ENCODE measurements around the gene PTRHD1. TPM values are rescaled to one million over a fixed set of nuclear protein-coding genes. Genes with fewer than 3 reads are reported as not detected.

PTRHD1 gene
- total RNA-seq, 3 donors from 2014 or later = 17.6 to 21.6 (median 18.6) TPM

- DNase-seq (no peak), ATAC-seq (no peak)
- Mint-ChIP-seq H3K36me3 (ENCODE audit: insufficient read depth) (peaks cover 19% of the 10 kb centered on the region), H3K27me3 (ENCODE audit: low read depth) (no peaks in the 10 kb centered on the region), H3K9me3 (no peaks in the 10 kb centered on the region), H3K4me3 (no peak overlapping the region), H3K4me1 (ENCODE audit: low read depth) (no peaks in the 10 kb centered on the region)
These were observed 40.9 kb upstream of the PTRHD1 start for GRCh38 chr2:24833821-24834732.

DNA sequence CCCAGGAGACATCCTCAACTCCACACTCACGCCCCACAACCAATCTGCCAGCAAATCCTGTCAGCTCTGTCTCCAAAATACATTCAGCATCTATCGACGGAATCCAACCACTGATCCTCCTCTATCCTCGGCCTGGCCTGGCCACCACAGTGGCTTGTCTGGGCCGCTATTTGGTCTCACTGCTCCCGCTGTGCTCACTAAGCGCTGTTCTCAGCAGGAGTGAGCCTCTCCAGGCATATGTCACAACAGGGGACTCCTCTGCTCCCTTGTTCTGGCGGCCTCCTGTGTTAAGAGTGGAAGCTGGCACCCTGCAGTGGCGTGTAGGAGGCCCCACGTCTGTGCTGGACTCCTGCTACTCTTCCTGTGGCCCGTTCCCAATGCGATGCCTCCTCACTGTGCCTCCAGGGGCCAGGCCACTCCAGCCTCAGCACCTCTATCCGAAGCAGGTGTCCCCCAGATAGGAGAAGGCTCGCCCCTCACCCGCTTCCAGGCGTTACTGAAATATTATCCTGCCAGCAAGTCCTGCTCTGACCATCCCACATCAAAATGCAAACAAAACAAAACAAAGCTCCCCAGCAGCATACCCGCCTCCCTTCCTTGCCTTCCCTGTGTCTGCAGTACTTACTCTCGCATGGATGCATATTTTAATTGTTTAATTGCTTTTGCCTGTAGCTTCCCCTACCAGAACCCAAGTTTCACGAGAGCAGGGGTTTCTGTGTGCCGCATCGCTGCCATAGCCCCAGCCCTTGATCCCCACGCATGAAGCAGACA lies 39.9 kb upstream of the PTRHD1 start:
- peaks cover 19% of the 10 kb centered on the region for H3K36me3 Mint-ChIP-seq (ENCODE audit: insufficient read depth)
- H3K27me3 Mint-ChIP-seq (ENCODE audit: low read depth) = no peaks in the 10 kb centered on the region
- no peaks in the 10 kb centered on the region for H3K4me1 Mint-ChIP-seq (ENCODE audit: low read depth)
- ATAC-seq (no peak), DNase-seq (no peak)
- H3K9me3 Mint-ChIP-seq = no peaks in the 10 kb centered on the region
- no peak overlapping the region for H3K4me3 Mint-ChIP-seq

DNA sequence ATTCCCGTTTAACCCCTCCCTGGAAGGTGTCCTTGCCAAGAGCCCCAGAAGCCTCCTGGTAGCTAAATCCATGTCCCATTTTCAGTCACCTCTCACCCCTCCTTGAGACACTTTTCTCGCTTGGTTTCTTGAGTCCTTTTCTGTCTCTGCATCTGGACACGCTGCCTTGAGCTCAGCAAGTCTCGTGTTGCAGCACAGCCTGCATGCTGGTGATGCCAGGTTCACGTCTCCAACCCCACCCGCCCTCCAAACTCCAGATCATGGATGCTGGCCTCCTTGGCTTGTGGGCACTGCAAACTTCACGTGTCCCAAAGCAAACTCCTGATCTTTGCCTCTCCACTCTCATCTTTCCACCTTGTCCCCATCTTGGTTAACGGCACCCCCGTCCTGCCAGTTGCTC lies 39.3 kb upstream of the PTRHD1 start:
- no peak for ATAC-seq
- H3K4me1 Mint-ChIP-seq (ENCODE audit: low read depth) = peaks cover 3% of the 10 kb centered on the region

GRCh38 chr2:24832073-24832461 lies 38.9 kb upstream of the PTRHD1 start:
- no peaks in the 10 kb centered on the region for H3K9me3 Mint-ChIP-seq
- peaks cover 22% of the 10 kb centered on the region for H3K36me3 Mint-ChIP-seq (ENCODE audit: insufficient read depth)
- H3K4me1 Mint-ChIP-seq (ENCODE audit: low read depth) = peaks cover 8% of the 10 kb centered on the region
- DNase-seq (no peak), ATAC-seq (no peak)
- no peak overlapping the region for H3K4me3 Mint-ChIP-seq
- H3K27me3 Mint-ChIP-seq (ENCODE audit: low read depth) = no peaks in the 10 kb centered on the region

More for the DNA sequence above, 39.3 kb upstream of the PTRHD1 start:
- Mint-ChIP-seq H3K4me3 (no peak overlapping the region), H3K9me3 (no peaks in the 10 kb centered on the region), H3K27me3 (ENCODE audit: low read depth) (no peaks in the 10 kb centered on the region), H3K36me3 (ENCODE audit: insufficient read depth) (peaks cover 21% of the 10 kb centered on the region)
- DNase-seq = no peak

DNA sequence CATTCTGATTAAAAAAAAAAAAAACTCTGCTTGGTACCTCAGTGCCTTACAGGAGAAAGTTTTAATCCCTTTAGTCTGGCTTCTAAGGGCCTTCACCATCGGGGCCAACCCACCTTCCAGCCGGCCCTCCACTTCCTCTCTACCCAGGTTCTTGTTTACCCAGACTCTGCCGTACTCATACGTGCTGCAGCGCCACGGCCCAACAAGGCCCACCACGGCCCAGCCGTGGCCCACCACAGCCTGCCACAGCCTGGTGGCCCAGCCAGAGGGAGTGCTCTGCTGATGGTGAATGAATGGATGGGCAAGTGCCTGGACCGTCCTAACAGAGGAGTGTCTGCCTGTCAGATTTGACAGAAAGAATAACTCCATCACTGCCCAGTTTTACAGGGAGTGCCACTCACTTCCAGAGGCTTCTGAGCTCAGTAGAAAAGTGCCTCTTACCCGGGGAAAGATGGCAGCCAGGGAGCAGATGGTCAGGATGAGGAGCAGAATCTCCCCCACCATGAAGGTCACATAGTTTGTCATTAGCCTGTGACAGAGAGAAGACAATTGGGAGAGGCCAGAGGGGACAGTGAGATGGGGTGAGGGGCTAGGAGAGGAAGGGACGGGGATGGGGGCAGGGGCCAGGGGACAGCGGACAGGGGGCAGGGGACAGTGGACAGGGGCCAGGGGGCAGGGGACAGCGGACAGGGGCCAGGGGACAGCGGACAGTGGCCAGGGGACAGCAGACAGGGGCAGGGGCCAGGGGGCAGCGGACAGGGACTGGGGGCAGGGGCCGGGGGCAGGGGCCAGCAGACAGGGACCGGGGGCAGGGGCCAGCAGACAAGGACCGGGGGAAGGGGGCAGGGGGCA lies 38.3 kb upstream of the PTRHD1 start:
- ATAC-seq = no peak

GRCh38 chr2:24830786-24831185 lies 37.6 kb upstream of the PTRHD1 start:
- no peaks in the 10 kb centered on the region for H3K27me3 Mint-ChIP-seq (ENCODE audit: low read depth)
- H3K9me3 Mint-ChIP-seq = no peaks in the 10 kb centered on the region
- ATAC-seq (no peak), DNase-seq (no peak)
- H3K4me3 Mint-ChIP-seq = no peak overlapping the region
- peaks cover 10% of the 10 kb centered on the region for H3K36me3 Mint-ChIP-seq (ENCODE audit: insufficient read depth)
- H3K4me1 Mint-ChIP-seq (ENCODE audit: low read depth) = peaks cover 20% of the 10 kb centered on the region

More for the DNA sequence above, 38.3 kb upstream of the PTRHD1 start:
- Mint-ChIP-seq H3K36me3 (ENCODE audit: insufficient read depth) (peaks cover 17% of the 10 kb centered on the region), H3K4me1 (ENCODE audit: low read depth) (peaks cover 14% of the 10 kb centered on the region), H3K9me3 (no peaks in the 10 kb centered on the region), H3K27me3 (ENCODE audit: low read depth) (no peaks in the 10 kb centered on the region), H3K4me3 (no peak overlapping the region)
- DNase-seq = no peak

DNA sequence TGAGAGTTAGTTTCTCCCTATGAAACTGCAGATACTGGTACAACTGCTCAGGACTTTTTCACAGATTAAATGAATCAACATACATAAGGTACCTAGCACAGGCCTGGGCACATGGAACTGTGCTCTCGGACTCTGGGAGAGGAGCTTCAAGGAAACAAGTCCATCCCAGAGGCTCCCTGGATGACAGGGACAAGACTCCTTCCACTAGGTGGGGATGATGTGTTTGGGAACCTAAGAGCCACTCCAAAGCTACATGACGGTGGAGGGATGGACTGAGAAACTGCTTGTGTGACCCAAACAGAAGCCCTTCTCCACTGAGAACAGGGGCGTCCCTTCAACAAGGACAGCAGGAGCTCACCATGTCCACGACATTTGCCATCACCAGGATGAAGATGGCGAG lies 37.2 kb upstream of the PTRHD1 start:
- Mint-ChIP-seq H3K4me1 (ENCODE audit: low read depth) (peaks cover 21% of the 10 kb centered on the region), H3K4me3 (no peak overlapping the region), H3K9me3 (no peaks in the 10 kb centered on the region), H3K27me3 (ENCODE audit: low read depth) (no peaks in the 10 kb centered on the region), H3K36me3 (ENCODE audit: insufficient read depth) (peaks cover 10% of the 10 kb centered on the region)
- ATAC-seq = no peak
- no peak for DNase-seq

GRCh38 chr2:24828238-24828996 lies 35.2 kb upstream of the PTRHD1 start:
- Mint-ChIP-seq H3K27me3 (ENCODE audit: low read depth) (no peaks in the 10 kb centered on the region), H3K36me3 (ENCODE audit: insufficient read depth) (peaks cover 7% of the 10 kb centered on the region), H3K9me3 (no peaks in the 10 kb centered on the region), H3K4me3 (no peak overlapping the region), H3K4me1 (ENCODE audit: low read depth) (peaks cover 21% of the 10 kb centered on the region)
- ATAC-seq (no peak), DNase-seq (no peak)

DNA sequence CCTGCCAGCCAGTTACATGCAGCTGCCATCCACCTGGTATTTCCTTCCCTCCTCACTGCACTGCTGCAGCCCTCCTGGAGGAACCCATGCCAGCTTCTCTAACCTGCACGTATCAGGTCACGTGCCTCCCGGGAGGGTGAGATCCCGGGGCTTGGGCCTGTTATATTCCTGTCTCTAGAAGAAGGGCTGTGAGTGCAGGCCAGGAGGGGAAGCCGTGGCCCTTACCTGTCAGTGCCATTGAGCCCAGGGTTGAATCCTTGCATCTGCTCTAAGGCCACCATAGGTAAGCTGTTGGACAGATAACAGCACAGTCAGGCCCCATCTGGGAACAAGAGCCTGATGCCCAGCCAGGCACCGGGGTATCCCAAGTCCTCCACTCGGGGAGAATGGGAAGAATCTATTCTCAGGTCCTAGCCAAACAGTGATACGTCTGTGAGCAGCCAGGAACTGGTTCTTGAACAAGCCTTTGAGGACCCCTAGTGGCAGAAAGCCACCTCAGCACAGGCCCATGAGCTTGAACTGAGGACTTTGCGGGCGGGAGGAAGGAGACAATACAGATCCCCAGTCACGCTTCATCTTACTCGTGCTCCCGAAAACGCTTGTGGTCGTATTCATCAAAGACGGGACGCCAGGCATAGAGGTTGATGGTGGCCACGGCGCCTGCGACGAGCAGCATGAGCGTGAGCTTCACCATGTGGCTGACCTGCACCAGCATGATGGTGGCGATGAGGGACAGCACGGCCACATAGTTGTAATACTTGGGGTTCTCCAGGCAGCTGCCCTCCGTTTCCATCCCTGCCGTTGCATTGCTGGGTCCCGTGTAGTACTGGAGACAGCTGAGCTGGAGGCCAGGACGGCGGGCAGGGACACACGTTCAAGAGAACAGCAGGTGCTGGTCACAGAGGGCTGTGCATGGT lies 34.4 kb upstream of the PTRHD1 start:
- no peak overlapping the region for H3K4me3 Mint-ChIP-seq
- H3K36me3 Mint-ChIP-seq (ENCODE audit: insufficient read depth) = peaks cover 10% of the 10 kb centered on the region
- peak; percentile 65 for DNase-seq
- H3K27me3 Mint-ChIP-seq (ENCODE audit: low read depth) = no peaks in the 10 kb centered on the region
- H3K9me3 Mint-ChIP-seq = no peaks in the 10 kb centered on the region
- peak; percentile 89 to 92 for ATAC-seq
- peaks cover 21% of the 10 kb centered on the region for H3K4me1 Mint-ChIP-seq (ENCODE audit: low read depth)

GRCh38 chr2:24826773-24827145 lies 33.6 kb upstream of the PTRHD1 start:
- DNase-seq (no peak), ATAC-seq (no peak)
- no peaks in the 10 kb centered on the region for H3K9me3 Mint-ChIP-seq
- H3K36me3 Mint-ChIP-seq (ENCODE audit: insufficient read depth) = peaks cover 10% of the 10 kb centered on the region
- H3K27me3 Mint-ChIP-seq (ENCODE audit: low read depth) = no peaks in the 10 kb centered on the region
- H3K4me3 Mint-ChIP-seq = no peak overlapping the region
- peaks cover 21% of the 10 kb centered on the region for H3K4me1 Mint-ChIP-seq (ENCODE audit: low read depth)

GRCh38 chr2:24825883-24826772 lies 32.9 kb upstream of the PTRHD1 start:
- Mint-ChIP-seq H3K9me3 (no peaks in the 10 kb centered on the region), H3K4me1 (ENCODE audit: low read depth) (peaks cover 21% of the 10 kb centered on the region), H3K27me3 (ENCODE audit: low read depth) (no peaks in the 10 kb centered on the region), H3K36me3 (ENCODE audit: insufficient read depth) (peaks cover 10% of the 10 kb centered on the region), H3K4me3 (no peak overlapping the region)
- ATAC-seq (no peak), DNase-seq (no peak)
